Left renal pelvis (tissue), 4 donors: ENCODE results near the gene RGL3. TPM values are rescaled to one million over a fixed set of nuclear protein-coding genes. Genes with fewer than 3 reads are reported as not detected.
A peak's percentile ranks its signal among the peaks of the same experiment; 100 is the strongest.
"Not testable (repeated sequence)": the region's sequence is repeated elsewhere in the genome, so short reads cannot be mapped to it uniquely, and the experiment has no call there.

Source experiments
- DNase-seq, 4 donors: peaks; one replicate each; pipeline ENCODE4 v3.0.0-alpha.2; 2013; ENCODE audit warnings: low read depth in 4 of 4, low spot score in 3 of 4
- polyA plus RNA-seq, 4 donors: library from polyadenylated mRNA; unstranded; fragments of 120-200 nt; gene quantifications; one replicate each; pipeline ENCODE4 v1.2.1, GENCODE V29; 2013; ENCODE audit not compliant: insufficient read length in 4 of 4

RGL3 gene
- polyA plus RNA-seq, 4 donors: 1.7 to 148 (median 71.4) TPM

- DNase-seq: no peak
Observed at GRCh38 chr19:11450570-11451326, 31.6 kb upstream of the RGL3 start.

GRCh38 chr19:11448923-11449554, 29.9 kb upstream of the RGL3 start:
- no peak for DNase-seq

GRCh38 chr19:11448410-11448809, 29.3 kb upstream of the RGL3 start:
- DNase-seq: no peak

GRCh38 chr19:11447347-11448262, 28.5 kb upstream of the RGL3 start:
- no peak for DNase-seq

GRCh38 chr19:11446652-11447301, 27.7 kb upstream of the RGL3 start:
- no peak for DNase-seq

- DNase-seq: no peak
Observed at GRCh38 chr19:11446271-11446651, 27.1 kb upstream of the RGL3 start.

- DNase-seq: no peak
Observed at GRCh38 chr19:11445141-11445540, 26.0 kb upstream of the RGL3 start.

GRCh38 chr19:11444059-11444458, 24.9 kb upstream of the RGL3 start:
- no peak for DNase-seq

GRCh38 chr19:11437955-11438354, 18.8 kb upstream of the RGL3 start:
- no peak for DNase-seq

GRCh38 chr19:11435833-11436313, 16.8 kb upstream of the RGL3 start:
- no peak for DNase-seq

- peak; percentile 99 to 100 (median 100) for DNase-seq
Observed at GRCh38 chr19:11435057-11435832, 16.1 kb upstream of the RGL3 start, which contains the start of the genes ODAD3 and PRKCSH. Gene ODAD3 (minus strand): TSS chr19:11435121. CDS start chr19:11435016, 105 bp downstream. Gene PRKCSH (plus strand): TSS chr19:11435635. CDS start chr19:11436118, 483 bp downstream.

- DNase-seq: no peak
Observed at GRCh38 chr19:11434703-11435056, 15.6 kb upstream of the RGL3 start.

GRCh38 chr19:11433526-11433925, 14.4 kb upstream of the RGL3 start:
- not testable (repeated sequence) for DNase-seq

GRCh38 chr19:11426656-11427055, 7.5 kb upstream of the RGL3 start:
- no peak for DNase-seq

- DNase-seq: no peak
Observed at GRCh38 chr19:11425719-11426457, 6.8 kb upstream of the RGL3 start.

- no peak for DNase-seq
Observed at GRCh38 chr19:11423791-11424181, 4.7 kb upstream of the RGL3 start.

- DNase-seq: no peak
Observed at GRCh38 chr19:11423164-11423790, 4.2 kb upstream of the RGL3 start.
